Skeletal muscle satellite cell (primary cell): ENCODE data around the gene FOXD4. TPM values are rescaled to one million over a fixed set of nuclear protein-coding genes. Genes with fewer than 3 reads are reported as not detected.
A peak's percentile ranks its signal among the peaks of the same experiment; 100 is the strongest.
"Not testable (repeated sequence)": the region's sequence is repeated elsewhere in the genome, so short reads cannot be mapped to it uniquely, and the experiment has no call there.

Experiments
- H3K27me3 ChIP-seq: 2 replicates; pipeline ENCODE4 v1.7.0; 2013; ENCODE audit warnings: low read length; ENCODE audit not compliant: control insufficient read depth, insufficient read depth
- H3K36me3 ChIP-seq: 2 replicates; pipeline ENCODE4 v1.7.0; 2013; ENCODE audit warnings: mild to moderate bottlenecking, control low read depth, low read length; ENCODE audit not compliant: insufficient read depth
- H3K4me1 ChIP-seq: 2 replicates; pipeline ENCODE4 v1.7.0; 2013; ENCODE audit warnings: low read length; ENCODE audit not compliant: control insufficient read depth, insufficient read depth
- H3K4me2 ChIP-seq: 2 replicates; pipeline ENCODE4 v1.7.0; 2013; ENCODE audit warnings: mild to moderate bottlenecking, low read length
- H3K4me3 ChIP-seq: 2 replicates; pipeline ENCODE4 v1.7.0; 2013; ENCODE audit warnings: low read length
- H3K9ac ChIP-seq: 2 replicates; pipeline ENCODE4 v1.7.0; 2013; ENCODE audit warnings: mild to moderate bottlenecking, low read depth, low read length, moderate library complexity
- H3K9me3 ChIP-seq: replicated peaks from 2 replicates; pipeline ENCODE4 v1.7.0; 2013; ENCODE audit warnings: mild to moderate bottlenecking, control low read depth, low read length
- total RNA-seq: library from RNA; depleted of rRNA; stranded (reverse); fragments of >200 nt; gene quantifications from 2 replicates; pipeline ENCODE4 v1.2.3, GENCODE V29; 2012; rRNA removed

Gene FOXD4
- total RNA-seq: under 0.01 TPM in 1 of 2 replicates, not detected in the other

DNA sequence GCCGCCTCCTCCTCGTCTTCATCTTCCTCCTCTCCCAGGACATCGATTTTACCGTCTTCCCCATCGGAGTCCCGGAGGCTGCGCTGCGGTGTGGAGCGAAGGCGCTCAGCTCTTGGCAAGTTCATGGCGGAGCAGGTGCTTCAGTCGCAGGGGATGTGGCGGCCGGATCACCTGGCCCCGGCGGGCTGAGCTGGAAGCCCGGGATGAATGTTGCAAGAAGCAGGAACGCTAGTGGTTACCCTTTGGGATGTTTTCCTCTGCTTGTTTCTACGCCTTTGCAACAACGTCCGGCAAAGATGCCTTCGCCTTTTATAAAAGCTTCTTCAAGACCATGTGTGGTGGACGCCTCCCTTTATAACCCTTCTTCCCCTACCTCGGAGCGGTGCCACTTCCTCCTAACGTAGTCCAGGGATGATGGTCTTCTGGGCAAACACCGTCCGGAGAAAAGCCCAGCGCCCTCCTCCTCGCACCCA lies at the start of gene FOXD4:
Gene FOXD4 (minus strand): TSS at position 423 of the 473 bp plus-strand sequence. CDS start 298 bp downstream, at position 125.
- H3K27me3 ChIP-seq: peaks cover 19% of the 10 kb centered on the region
- not testable (repeated sequence) for H3K4me1 ChIP-seq, H3K36me3 ChIP-seq, H3K4me2 ChIP-seq, H3K4me3 ChIP-seq, H3K9ac ChIP-seq, H3K9me3 ChIP-seq

DNA sequence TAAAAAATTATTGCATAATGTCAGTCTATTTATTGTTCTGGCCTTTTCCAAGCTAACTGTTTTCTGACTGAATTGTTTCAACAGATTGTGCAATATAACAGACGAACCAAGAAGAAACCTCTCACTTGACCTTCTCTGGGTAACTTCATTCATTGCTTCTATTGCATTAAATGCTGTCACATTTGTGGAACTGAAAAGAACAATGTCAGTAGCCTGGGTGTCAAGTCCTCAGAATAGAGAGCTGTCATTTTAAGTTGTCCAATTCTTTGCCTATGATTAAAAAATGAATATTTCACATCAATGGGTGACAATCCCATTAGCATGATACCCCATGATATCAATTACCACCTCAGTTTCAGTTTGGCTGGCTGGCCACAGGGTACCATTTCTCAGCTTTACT lies 41.7 kb upstream of the FOXD4 start:
- not testable (repeated sequence) for H3K27me3 ChIP-seq, H3K4me2 ChIP-seq, H3K4me3 ChIP-seq, H3K9me3 ChIP-seq, H3K36me3 ChIP-seq, H3K4me1 ChIP-seq, H3K9ac ChIP-seq

DNA sequence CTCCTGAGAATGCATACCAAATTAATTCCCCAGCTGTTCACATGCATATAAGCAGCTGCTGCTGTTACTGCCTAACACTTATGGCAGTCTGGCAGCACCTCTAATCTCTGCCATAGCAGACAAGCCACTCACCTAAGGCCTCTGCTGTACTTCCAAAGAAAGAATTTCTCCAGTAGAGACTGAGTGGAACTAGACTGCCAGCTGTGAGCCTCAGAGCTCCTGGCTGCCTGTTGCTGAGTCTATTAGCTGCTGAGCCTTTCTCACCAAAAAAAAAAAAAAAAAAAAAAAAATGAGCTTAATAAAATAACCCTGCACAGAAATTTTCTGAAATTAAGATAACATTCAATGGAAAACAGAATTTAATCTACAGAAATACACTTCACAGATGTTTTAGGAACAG lies 33.0 kb upstream of the FOXD4 start:
- not testable (repeated sequence) for H3K9ac ChIP-seq, H3K4me3 ChIP-seq, H3K4me1 ChIP-seq, H3K9me3 ChIP-seq, H3K36me3 ChIP-seq, H3K27me3 ChIP-seq, H3K4me2 ChIP-seq

DNA sequence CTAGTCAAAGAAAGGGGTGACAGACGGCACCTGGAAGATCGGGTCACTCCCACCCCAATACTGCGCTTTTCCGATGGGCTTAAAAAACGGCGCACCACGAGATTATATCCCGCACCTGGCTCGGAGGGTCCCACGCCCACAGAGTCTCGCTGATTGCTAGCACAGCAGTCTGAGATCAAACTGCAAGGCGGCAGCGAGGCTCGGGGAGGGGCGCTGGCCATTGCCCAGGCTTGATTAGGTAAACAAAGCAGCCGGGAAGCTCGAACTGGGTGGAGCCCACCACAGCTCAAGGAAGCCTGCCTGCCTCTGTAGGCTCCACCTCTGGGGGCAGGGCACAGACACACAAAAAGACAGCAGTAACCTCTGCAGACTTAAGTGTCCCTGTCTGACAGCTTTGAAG lies 21.7 kb upstream of the FOXD4 start:
- H3K27me3 ChIP-seq, H3K4me1 ChIP-seq, H3K9ac ChIP-seq, H3K4me2 ChIP-seq, H3K9me3 ChIP-seq, H3K36me3 ChIP-seq, H3K4me3 ChIP-seq: not testable (repeated sequence)

DNA sequence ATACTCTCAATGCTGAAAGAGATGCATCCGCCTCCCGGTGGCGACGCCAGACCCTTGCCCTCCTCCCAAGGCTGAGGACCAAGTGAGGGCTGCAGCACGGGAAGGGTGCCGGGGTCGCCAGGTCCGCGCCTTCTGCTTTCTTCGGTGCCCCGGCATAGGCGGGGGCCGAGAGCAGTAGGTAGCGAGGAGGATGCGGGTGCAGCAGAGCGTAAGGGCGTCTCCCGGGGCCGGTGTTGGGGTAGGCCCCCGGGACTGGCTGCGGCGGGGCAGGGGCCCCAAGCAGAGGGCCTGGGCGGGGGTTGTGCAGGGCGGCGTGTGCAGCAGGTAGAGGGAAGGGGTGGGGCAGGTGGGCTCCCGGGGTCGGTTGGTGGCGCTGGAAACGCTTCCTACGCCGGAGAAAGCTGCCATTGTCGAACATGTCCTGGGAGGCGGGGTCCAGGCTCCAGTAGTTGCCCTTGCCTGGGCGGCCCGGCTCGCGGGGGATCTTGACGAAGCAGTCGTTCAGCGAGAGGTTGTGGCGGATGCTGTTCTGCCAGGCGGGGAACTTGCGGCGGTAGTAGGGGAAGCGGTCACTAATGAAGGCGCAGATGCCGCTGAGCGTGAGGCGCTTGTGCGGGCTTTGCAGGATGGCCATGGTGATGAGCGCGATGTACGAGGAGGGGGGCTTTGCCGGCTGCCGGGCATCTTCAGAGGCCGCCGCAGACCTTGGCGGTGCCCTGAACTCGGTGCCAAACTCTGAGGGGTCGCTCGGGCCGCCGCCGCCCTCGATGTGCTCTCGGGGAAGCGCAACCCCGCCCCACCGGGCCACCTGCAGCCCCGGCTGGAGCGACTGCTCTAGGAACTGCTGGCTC lies 848 bp downstream of the FOXD4 start:
- H3K4me1 ChIP-seq, H3K36me3 ChIP-seq, H3K9me3 ChIP-seq, H3K9ac ChIP-seq, H3K4me2 ChIP-seq, H3K4me3 ChIP-seq: not testable (repeated sequence)
- peaks cover 25% of the 10 kb centered on the region for H3K27me3 ChIP-seq

DNA sequence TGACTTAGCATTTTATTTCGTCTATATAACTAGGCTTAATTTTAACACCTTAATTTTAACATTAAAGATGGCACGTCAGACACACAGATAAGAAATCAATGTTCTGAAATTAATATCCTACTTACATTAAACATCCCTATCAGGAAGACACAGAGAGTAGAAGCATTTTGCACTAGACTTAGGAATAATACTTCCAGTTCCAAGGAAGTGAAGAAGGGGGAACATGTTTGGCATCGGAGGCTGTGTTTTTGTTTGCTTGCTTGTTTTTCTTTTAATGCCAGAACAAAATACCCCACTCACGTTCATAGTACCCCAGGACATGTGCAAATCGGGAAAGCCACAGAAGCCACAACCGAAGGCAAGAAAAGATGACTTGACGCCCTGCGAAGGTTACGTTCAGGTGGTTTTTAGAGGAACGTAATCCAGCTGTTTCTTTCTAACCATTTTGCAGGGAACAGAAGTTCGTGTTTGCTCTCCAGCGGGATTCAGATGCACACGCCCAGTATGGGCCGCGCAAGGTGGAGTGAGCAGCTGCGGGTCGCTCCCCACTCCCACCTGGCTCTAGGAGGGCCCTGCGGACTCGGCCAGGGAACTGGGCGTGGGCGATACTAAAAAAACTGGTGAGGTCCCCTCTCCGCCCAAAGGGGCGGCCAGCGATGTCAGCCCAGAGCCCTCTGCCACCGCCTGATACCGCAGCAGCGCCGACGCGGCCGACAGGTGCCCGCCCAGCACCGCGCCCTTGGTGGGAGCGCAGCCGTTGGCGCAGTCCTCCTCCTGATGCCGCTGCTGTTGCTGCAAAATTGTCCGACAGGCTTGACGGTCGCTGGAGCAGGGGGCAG lies 1.8 kb downstream of the FOXD4 start:
- H3K36me3 ChIP-seq, H3K4me3 ChIP-seq, H3K9ac ChIP-seq, H3K4me1 ChIP-seq, H3K9me3 ChIP-seq, H3K4me2 ChIP-seq: not testable (repeated sequence)
- H3K27me3 ChIP-seq: peaks cover 25% of the 10 kb centered on the region

DNA sequence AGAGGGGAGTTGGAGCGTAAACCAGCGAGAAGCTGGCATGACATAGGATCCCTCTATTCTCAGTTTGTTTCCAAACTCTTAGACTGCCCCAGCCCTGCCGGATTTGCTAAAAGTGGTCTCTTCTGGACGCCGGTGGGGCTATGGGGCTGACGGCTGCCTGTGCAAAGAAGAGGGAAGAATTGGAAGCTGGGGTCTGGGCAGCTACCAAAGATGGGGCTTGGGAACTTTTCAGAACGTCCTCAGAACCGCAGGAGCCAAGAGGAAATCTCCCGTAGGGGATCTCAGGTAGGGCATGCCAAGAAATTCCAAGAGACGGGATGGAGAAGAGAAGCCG lies 3.1 kb downstream of the FOXD4 start:
- H3K4me1 ChIP-seq, H3K4me3 ChIP-seq, H3K9ac ChIP-seq, H3K9me3 ChIP-seq, H3K4me2 ChIP-seq, H3K36me3 ChIP-seq: not testable (repeated sequence)
- H3K27me3 ChIP-seq: peaks cover 25% of the 10 kb centered on the region

DNA sequence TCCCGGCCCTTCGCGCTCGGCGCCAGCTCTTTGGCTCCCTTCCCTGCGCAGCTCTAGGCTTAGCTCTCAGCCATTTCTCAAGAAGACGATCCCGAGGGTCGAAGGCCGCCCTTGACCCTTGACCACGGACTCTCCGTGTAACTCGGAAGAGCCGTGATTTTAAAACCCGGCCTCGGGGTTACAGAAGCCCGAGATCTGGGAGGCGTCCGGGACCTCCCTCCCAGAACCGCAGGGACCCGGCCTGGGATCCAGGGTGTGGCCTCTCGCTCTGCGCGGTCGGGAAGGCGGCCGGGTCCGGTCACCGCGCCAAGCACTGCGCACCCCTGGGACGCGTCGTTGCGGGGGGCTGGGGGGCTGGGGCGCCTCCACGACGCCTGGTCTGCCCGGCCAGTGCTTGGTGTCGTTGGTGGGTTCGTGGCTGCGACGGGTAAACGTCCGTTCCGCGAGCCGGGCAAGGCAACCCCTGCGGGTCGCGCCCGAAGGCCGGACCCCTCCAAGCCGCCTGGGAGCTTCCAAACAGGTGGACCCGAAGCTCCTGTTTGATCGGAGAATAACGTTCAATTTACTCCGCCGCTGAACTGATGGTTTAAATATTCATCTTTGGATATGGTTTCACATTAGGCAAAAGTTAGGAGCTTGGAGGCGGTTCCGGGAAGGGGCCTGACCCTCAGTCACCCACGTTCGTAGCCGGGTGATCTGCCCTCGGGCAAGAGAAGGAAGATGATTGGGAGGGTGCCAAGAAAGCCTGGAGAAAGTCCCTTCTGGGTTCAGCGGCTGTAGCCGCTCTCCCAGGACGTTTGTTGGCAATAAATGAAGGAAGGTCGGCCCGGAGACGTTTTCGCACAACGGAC lies 3.7 kb downstream of the FOXD4 start:
- Histone ChIP-seq H3K27me3 (peaks cover 25% of the 10 kb centered on the region), H3K4me3 (peak overlapping the region; percentile 61)
- H3K9ac ChIP-seq: not testable (repeated sequence)

DNA sequence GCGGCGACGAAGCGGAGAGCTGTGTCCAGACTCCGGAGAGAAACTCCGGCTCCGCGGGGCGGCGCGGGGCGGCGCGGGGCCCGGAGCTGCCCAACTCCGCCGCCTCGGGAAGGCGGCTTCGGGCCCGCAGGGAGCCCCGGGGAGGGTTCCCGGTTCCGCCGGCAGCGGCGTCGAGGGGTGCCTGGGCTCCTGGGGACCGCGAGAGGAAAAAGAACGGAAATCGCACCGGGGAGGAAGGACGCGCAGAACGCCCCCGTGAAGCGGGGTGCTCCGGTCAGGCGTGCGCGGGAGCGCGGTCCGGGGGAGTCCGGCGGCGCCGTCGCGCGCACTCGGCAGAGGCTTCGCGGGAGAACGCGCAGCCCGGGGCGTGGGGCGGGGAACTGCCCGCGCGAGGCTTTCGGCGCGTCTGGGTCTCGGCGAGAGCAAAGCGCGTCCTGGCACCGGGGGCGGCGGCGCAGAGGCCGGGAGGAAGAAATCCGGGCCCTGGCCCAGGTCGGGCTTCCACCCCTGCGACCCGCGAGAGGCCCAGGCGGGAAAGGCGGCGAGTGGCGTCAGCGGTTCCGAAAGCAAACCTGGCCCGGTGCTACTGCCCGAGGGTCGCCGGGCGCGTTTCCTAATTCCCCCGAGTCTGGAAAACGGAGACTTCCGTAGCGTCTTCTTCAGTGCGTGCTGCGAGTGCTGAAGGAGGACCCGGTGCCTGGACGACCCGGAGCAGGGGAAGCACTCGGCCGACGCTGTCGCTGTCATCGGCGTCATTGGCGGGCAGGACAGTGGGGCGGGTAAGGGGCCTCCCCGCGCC lies 4.5 kb downstream of the FOXD4 start:
- peaks cover 31% of the 10 kb centered on the region for H3K27me3 ChIP-seq

More for the DNA sequence above, 3.7 kb downstream of the FOXD4 start:
- not testable (repeated sequence) for H3K36me3 ChIP-seq, H3K9me3 ChIP-seq, H3K4me1 ChIP-seq
- H3K4me2 ChIP-seq: peak overlapping the region; percentile 77

DNA sequence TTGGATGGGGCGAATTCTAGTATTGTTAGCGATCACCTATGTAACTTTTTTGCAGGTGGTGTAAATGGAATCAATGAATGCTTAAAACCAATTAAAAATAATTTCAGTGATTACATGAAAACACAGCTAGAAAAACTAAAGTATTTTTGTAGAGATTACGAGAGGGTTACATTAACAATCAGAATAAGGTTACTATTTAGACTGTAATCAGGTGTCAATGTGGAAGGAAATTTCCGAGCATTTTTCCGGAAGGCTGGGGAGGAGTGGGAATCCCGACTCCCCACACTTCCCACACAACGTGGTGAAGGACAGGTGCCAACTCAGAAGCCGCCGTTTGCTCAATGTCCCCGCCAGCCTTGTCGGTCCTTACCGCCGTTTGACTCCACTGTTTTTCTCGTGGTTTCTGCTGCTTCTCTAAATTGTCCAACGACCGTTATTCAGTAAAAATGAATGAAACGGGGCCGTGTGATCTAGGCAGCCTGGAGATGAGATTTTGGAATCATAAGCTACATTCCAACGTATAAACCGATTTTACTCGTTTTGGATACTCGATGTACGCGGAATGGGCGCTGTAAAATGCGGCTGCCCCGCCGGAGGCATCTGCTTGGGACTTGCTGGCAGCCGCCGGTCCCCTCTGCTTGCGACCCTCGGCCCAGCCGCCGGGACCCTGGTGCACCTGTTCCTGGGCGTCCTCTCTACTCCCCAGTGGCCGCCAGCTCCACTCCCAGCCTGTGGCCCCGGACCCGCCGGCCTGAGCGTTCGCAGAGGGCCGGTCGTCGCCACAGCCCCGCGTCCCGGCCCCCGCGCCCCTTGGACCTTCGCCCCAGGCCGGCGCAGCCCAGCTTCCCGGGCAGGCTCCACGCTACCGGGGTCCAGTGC lies 5.4 kb downstream of the FOXD4 start:
- H3K4me2 ChIP-seq, H3K9ac ChIP-seq, H3K4me1 ChIP-seq, H3K9me3 ChIP-seq, H3K36me3 ChIP-seq, H3K4me3 ChIP-seq: not testable (repeated sequence)
- H3K27me3 ChIP-seq: peaks cover 33% of the 10 kb centered on the region

More for the DNA sequence above, 4.5 kb downstream of the FOXD4 start:
- not testable (repeated sequence) for H3K9ac ChIP-seq, H3K36me3 ChIP-seq, H3K4me1 ChIP-seq, H3K9me3 ChIP-seq
- H3K4me2 ChIP-seq: peak overlapping the region; percentile 77
- peak overlapping the region; percentile 61 for H3K4me3 ChIP-seq
